Measurements from ENCODE around the gene PLCB1.

DNA sequence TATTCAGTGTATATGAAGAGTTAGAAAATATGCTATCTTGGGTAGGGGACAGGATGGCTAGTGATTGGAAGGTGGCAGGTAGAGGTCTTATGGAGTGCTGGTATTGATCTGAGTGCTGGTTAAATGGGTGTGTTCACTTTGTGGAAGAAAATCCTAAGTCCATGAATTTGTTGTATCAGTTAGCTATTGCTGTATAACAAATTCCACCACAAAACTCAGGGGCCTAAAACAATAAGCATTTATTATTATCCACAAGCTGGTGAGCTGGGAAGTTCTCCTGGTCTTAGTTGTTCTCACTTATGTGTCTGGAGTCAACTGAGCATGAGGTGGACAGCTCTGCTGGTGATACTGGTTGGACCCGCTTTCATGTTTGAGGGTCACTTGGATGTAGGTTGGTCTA lies 724.6 kb downstream of the PLCB1 start:
- TF ChIP-seq, protein P1, sequence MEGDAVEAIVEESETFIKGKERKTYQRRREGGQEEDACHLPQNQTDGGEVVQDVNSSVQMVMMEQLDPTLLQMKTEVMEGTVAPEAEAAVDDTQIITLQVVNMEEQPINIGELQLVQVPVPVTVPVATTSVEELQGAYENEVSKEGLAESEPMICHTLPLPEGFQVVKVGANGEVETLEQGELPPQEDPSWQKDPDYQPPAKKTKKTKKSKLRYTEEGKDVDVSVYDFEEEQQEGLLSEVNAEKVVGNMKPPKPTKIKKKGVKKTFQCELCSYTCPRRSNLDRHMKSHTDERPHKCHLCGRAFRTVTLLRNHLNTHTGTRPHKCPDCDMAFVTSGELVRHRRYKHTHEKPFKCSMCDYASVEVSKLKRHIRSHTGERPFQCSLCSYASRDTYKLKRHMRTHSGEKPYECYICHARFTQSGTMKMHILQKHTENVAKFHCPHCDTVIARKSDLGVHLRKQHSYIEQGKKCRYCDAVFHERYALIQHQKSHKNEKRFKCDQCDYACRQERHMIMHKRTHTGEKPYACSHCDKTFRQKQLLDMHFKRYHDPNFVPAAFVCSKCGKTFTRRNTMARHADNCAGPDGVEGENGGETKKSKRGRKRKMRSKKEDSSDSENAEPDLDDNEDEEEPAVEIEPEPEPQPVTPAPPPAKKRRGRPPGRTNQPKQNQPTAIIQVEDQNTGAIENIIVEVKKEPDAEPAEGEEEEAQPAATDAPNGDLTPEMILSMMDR (IDR thresholded peaks at IDR 0.05; ENCODE audit: insufficient read depth, low read depth, low read length): no peak
- no peak for TF ChIP-seq EZH2 (IDR thresholded peaks at IDR 0.05; ENCODE audit: insufficient read depth, low read length)

All from astrocyte (in vitro differentiated cells and primary cell).